NCI-H524 treated with DMSO at 0.1 percent for 48 hours (cell line): ENCODE measurements around the gene KRT74.

Source experiments
- DNase-seq: peaks from one replicate; lab custom pipeline; 2025; lab: John Stamatoyannopoulos, UW

Gene KRT74

DNA sequence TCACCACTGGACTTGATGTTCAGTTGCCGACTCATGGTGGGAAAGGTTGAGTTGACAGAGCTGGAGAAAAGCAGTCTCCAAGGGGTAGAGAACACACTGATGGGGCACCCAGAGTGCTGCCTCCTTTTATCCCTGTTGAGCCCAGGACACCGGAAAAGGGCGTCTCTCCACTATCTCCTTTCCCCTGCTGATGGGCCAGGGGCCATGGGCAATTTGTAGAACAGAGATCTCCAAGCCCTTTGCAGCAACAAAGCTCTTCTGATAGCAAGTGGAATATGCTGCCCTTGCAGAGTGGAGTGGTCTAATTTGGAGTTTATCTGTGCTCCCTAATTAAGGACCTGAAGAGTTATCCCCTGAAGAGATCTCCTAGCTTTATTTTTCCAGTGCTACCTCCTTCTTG is at the start of gene KRT74:
Gene KRT74, minus strand, starts transcription at position 101 of the 400 bp plus-strand sequence. Its CDS starts 66 bp downstream, at position 35.
- DNase-seq: no peak

DNA sequence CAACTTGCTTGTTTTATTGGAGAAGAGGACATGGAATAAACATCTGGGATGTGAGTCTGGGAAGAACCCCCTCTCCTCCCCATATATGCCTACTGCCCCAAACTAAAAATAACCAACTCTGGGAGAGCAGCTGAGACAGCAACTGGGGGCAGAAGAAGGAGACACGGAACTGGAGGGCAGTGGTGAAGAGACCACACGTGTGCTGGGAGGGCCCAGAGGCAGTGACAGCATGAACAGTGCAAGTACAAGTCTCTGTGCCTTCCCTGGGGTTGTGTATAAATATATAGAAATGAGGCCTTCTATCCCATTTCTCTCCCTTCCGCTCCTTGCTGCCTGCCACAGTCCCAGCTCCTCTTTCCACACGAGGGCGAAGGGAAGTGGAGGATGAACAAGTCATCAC is 48.7 kb upstream of the KRT74 start:
- DNase-seq: no peak

DNA sequence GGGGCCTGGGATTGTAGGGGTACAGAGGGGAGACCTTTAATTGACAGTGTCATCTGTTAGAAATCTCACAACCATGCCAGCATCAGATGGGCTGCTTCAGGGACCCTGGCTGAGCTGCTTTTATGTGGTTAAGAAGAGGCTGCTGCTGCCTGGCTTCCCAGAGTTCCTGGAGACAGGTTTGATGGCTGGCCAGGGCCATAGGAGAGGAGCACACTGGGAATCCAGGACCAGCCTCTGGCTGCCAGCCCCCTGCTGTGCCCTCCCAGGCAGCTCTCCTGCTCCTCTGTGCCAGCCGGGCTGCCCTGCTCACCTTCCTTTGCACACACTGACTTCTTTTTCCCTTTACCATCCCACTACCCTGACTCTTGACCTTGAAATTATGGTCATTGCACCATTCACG is 45.2 kb upstream of the KRT74 start:
- no peak for DNase-seq

GRCh38 chr12:52618216-52618615 is 44.6 kb upstream of the KRT74 start, which contains the start of gene KRT73:
Gene KRT73 (minus strand): TSS chr12:52618559. CDS start chr12:52618524, 35 bp downstream.
- DNase-seq: no peak

GRCh38 chr12:52617403-52617785 is 43.8 kb upstream of the KRT74 start:
- DNase-seq: no peak

- no peak for DNase-seq
Observed at GRCh38 chr12:52616680-52617402, 43.2 kb upstream of the KRT74 start.

DNA sequence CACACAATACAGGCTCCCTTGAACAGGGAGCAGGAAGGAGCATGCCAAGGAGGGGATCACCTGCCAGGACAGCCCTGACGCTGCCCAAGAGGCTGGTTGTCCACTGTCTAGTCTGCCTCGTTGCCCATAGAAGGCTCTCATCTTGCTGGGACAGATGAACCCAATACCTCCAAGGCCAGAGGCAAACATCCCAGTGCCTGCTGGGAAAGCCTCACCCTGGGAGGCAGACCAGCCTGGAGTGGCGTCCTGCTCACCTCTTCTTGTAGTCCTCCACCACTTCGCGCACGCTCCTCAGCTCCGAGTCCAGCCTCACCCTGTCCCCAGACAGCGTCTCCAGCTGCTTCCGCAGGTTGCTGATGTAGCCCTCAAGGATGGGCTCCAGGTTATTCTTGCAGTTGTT is 42.3 kb upstream of the KRT74 start:
- DNase-seq: no peak

GRCh38 chr12:52615208-52615868 is 41.7 kb upstream of the KRT74 start:
- DNase-seq: no peak

GRCh38 chr12:52614381-52615207 is 41.0 kb upstream of the KRT74 start:
- DNase-seq: no peak

DNA sequence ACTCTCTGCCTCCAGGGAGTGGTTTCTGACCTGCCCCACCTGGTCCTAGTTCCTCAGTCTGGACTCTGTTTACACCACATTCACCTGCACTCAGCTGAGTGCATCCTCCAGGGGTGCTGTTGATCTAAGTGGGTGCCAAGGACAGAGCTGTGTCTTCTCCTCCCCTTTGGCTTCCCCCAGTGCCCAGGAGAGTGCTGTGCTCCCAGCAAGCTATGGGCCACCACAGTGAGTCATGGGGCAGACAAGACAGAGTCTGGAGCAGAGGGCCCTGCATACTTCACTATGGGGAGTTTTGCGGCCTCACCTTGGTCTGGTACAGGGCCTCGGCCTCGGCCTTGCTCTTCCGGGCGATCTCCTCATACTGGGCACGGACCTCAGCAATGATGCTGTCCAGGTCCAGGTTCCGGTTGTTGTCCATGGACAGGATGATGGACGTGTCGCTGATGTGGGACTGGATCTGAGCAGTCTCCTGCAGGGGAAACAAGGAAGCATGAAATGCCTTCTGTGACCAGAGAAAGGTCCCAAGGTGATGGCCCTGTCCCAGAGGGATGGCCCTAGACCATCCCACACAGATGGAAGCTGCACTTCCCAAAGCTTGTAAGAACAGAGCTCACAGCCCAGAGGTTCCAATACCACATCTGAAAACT is 39.9 kb upstream of the KRT74 start:
- no peak for DNase-seq

GRCh38 chr12:52612431-52613383 is 39.1 kb upstream of the KRT74 start:
- no peak for DNase-seq

GRCh38 chr12:52611080-52611468 is 37.4 kb upstream of the KRT74 start:
- DNase-seq: no peak

- no peak for DNase-seq
Observed at GRCh38 chr12:52608826-52609630, 35.4 kb upstream of the KRT74 start.

DNA sequence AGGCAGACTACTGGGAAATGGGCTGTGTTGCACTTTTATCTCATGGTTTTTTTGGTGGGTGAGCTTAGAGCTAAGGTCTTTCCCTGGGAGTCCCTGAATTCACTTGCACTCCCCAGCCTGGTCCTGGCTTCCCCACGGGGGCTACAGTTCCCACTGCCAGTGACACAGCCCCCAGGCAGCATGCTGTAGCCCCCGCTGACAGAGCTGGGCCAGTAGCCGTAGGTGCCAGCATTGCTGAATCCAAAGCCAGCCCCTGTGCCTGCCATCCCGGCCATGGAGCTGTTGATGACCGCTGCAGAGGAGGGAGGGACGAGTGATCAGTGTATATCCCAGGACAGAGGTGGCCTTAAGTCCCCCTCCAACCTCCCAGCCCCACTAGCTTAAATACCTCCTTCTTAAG is 34.5 kb upstream of the KRT74 start:
- DNase-seq: no peak

GRCh38 chr12:52607314-52607713 is 33.7 kb upstream of the KRT74 start:
- no peak for DNase-seq

GRCh38 chr12:52606581-52607218 is 33.1 kb upstream of the KRT74 start:
- no peak for DNase-seq

DNA sequence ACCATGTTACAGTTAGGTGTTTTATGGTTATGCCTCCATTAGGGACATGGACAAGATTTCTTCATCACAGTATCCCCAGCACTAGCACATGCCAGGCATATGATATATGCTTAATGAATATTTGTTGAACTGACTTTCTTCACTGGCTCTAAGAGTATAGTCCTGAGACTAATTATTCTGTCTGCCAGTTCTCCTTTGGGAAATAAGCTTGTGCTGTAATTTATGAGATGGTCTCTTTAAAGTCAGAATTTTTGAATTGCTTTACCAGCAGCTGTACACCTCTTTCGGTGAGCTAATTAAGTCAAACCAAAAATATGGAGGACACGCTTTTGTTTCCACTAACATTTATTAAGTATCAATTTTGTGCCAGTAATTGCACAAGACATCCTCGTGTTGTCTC is 32.5 kb upstream of the KRT74 start:
- no peak for DNase-seq

- no peak for DNase-seq
Observed at GRCh38 chr12:52605542-52605941, 31.9 kb upstream of the KRT74 start.

DNA sequence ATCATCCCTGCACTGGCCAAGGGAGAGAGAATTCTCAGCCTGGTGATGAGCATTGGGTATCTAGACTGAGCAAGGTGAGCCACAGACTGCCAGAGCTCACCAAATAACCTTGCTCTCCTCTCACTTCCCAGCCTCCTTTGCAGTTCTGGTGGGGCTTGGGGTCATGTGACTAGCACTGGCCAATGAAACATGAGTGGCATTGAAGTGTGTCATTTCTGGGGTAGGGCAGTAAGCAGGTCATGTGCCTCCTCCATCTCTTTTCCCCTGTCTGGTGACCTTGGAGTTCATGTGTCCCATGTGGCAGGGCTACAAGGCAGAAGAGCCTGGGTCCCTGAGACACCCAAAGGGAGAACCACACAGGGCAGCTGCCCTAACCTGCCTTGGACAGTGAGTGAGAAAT is 31.2 kb upstream of the KRT74 start:
- no peak for DNase-seq

DNA sequence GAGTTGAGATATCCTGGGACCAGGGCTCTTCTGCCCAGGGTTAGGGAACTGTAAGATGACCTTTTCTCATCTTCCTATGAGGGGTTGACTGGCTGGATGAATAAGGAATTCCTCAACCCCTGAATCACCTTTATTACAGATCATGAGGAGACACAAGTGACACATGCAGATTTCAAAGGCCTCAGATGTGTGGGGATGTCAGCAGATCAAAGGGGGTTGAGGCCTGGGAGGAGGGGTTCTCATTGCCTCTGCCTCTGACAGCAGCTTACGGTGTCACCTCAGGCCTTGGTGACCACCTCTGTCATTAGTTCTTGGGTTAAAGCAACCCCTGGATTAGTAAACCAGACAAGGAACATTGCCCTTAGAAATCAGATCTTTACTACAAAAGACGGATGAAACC is 29.7 kb upstream of the KRT74 start:
- DNase-seq: no peak
